HK-2 (cell line): ENCODE measurements around the gene OGFOD1.
"Not testable (repeated sequence)": the region's sequence is repeated elsewhere in the genome, so short reads cannot be mapped to it uniquely, and the experiment has no call there.

Experiments
- DNase-seq: peaks from one replicate; pipeline ENCODE4 v3.0.0-alpha.2; 2018; ENCODE audit not compliant: unreplicated experiment

Gene OGFOD1

GRCh38 chr16:56479469-56479868 lies 28.1 kb downstream of the OGFOD1 start:
- DNase-seq: no peak

- no peak for DNase-seq
Measured at GRCh38 chr16:56480776-56481467, 29.6 kb downstream of the OGFOD1 start.

DNA sequence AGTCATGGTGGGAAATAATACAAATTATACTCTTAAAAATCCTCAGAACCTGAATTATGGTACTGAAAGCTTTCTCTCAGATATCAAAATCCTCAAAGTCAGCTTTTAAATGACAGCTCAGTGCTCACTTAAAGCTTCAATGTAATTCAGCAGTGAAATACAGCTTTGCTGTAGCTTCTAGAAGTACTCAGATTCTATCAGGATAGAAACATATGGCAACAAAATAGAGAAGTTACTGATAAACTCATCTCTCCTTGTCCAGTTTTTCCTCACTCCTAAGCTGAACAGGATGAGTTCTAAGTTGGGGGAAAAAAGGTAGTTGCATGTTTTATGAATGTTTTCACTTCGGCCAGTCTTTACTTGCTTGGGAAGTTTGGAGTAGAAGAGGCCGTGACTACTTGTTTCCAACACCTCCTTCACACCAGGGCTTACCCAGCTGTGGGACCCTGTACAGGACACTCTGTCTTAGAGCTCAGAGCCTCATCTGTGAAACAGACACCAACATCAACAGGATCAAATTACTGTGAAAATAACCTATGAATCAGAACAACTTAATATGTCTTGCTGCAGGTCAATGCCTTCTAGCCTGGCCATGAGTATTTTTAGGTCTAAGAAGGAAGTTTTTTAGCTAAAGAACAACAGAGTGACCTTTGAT lies 30.2 kb downstream of the OGFOD1 start:
- no peak for DNase-seq

- no peak for DNase-seq
Measured at GRCh38 chr16:56482683-56483236, 31.4 kb downstream of the OGFOD1 start.

DNA sequence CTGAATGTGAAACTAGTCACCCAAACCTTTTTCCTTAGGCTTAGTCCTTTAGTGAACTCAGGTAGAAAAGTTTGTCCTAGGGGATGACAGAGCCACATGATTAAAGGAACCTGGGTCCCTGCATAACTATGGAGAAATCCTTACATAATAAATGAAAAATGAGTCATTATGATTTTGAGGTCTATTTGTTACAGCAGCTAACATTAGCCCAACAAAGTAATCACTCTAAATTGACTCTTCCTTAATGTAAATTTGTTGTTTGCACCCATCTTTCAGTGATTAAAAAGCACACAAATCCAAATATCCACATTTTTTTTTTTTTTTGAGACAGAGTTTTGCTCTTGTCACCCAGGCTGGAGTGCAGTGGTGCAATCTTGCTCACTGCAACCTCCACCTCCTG lies 32.0 kb downstream of the OGFOD1 start:
- DNase-seq: no peak

- no peak for DNase-seq
Measured at GRCh38 chr16:56488035-56488434, 36.7 kb downstream of the OGFOD1 start.

GRCh38 chr16:56488868-56489267 lies 37.5 kb downstream of the OGFOD1 start:
- DNase-seq: not testable (repeated sequence)

DNA sequence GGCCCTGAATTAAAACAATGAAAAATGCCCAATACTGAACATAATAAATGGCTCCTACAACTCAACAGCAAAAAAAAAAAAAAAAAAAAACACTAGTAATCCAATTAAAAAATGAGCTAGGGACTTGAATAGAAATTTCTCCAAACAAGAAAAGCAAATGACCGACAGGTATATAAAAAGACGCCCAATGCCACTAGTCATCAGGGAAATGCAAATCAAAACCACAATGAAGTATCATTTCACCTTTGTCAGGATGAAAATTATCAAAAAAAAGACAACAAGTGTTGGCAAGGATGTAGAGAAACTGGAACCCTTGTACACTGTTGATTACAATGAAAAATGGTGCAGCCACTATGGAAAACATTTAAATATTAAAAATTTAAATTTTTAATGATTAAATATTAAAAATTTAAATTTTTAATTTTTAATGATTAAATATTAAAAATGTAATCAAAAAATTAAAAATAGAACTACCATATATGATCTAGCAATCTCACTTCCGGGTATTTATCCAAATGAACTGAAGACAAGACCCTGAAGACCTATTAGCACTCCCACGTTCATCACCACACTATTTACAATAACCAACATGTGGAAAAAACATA lies 40.4 kb downstream of the OGFOD1 start:
- no peak for DNase-seq

DNA sequence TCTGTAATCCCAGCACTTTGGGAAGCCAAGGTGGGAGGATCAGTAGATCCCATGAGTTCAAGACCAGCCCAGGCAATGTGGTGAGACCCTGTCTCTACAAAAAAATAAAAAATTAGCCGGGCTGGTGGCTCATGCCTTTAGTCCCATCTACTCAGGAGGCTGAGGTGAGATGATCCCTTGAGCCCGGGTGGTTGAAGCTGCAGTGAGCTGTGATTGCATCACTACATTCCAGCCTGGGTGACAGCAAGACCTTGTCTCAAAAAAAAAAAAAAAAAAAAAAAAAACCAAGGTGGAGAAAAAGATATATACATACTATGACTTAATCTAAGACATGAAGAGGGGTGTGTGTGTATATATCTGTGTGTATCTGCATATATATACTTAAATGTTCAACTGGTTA lies 41.8 kb downstream of the OGFOD1 start:
- no peak for DNase-seq

GRCh38 chr16:56493815-56494214 lies 42.5 kb downstream of the OGFOD1 start:
- no peak for DNase-seq

DNA sequence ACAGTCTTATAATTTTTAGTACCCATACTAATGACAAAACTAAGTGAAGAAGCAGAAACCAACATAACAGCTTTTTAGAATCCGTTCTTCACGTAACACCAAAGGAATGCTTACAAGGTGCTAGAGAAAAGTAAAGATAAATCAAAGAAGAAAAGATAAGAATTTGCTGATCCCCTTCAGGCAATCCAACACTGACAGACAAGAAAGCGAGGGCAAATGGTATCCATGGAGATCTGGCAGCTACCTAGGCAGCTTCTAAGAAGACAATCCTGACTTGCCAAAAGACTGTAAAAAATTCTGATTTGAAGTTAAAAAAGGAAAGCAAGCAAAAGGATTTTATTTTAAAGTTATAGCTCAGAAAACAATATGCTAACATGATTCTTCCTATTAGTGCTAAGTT lies 53.8 kb downstream of the OGFOD1 start:
- DNase-seq: no peak

- DNase-seq: no peak
Measured at GRCh38 chr16:56506941-56507340, 55.6 kb downstream of the OGFOD1 start.

DNA sequence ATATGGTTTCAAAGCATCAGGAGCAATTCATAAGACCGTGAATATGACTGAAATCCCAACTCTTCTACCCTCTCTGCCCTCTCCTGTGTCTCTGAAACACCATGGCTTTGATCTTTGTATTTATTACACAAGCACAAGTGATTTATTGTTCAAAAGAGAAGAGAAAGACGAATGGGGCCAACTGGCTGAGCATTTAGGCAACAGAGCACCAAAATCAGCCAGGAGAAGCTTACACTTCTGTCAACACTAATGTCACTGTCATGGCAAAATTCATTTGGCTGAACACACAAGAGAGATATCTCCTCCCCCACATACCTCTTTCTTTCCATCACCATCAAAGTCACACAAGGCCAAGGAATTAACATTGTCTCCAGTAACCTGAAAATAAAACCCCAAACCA lies 59.2 kb downstream of the OGFOD1 start:
- no peak for DNase-seq

DNA sequence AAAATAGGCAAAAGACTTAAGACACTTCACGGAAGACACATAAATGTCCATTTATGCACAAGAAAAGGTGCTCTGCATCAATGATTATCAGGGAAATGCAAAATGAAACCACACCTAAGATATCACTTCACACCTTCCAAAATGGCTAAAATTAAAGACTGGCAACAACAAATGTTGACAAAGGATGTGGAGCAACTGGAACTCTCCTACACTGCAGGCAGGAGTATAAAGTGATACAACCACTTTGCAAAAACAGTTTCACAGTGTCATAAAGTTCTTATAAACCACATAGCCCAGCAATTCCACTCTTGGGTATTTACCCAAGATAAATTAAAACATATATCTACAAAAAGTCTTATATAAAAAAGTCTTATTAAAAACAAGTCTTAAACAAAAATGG lies 60.7 kb downstream of the OGFOD1 start:
- DNase-seq: no peak

GRCh38 chr16:56513091-56513490 lies 61.7 kb downstream of the OGFOD1 start:
- no peak for DNase-seq

- no peak for DNase-seq
Measured at GRCh38 chr16:56513972-56514371, 62.6 kb downstream of the OGFOD1 start.

GRCh38 chr16:56514845-56515244 lies 63.5 kb downstream of the OGFOD1 start:
- DNase-seq: no peak

DNA sequence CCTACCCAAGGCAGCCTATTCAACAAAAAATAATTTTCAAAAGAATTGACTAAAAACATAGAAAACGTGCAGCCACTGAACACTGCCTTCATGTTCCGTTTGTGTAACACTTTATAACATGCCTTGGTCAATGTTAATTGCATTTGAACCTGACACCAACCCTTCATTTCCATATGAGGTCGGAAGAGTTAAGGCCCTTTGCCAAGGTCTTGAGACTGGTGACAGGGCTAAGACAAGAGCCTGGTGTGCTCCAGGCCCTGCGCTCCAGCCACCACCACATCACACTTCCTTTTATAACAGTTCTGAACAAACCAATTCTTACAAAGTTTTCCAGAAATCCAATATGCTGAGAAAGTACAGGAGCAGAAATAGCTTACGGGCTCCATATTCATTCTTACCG lies 64.3 kb downstream of the OGFOD1 start:
- DNase-seq: no peak

DNA sequence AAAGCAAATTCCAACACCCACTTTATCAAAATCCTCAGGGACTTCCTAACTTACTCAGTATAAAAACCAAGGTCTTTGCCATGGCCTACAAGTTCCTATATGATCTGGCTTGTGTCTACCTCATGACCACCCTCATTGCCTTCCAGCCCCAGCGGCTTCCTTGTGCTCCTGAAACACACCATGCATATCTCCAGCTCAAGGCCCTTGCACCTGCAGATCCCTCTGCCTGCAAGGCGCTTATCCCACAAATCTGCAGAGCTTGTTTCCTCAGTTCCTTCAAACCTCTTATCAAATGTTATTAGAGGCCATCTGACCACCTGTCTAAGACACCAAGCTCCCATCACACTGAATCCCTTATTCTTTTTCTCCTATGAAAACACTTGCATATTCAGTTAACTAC lies 65.9 kb downstream of the OGFOD1 start:
- DNase-seq: no peak

GRCh38 chr16:56518425-56518824 lies 67.1 kb downstream of the OGFOD1 start:
- no peak for DNase-seq

GRCh38 chr16:56519459-56520250 lies 68.3 kb downstream of the OGFOD1 start, which contains the start of gene BBS2:
Gene BBS2, minus strand, starts transcription at chr16:56520024. Its CDS starts 162 bp downstream, at chr16:56519862.
- DNase-seq: peak; percentile 89

DNA sequence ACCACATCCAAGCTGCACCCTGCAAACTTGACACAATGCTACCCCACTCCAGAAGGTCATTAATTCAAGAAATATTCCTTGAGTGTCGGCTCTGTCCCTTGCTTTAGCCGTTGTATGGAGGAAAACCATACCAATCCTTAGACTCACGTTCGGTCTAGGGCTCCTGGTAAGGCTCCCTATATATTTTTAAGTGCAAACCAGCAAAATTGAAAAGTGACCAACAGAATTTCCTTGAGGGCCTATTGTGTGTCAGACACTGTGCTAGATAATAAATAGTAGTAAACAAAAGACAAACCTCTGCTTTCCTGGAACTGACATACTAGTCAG lies 68.9 kb downstream of the OGFOD1 start:
- DNase-seq: no peak
